Mucosa of descending colon (tissue), 3 donors: Measurements from ENCODE around the gene CCDC66. TPM values are rescaled to one million over a fixed set of nuclear protein-coding genes. Genes with fewer than 3 reads are reported as not detected.
"Not testable (repeated sequence)": the region's sequence is repeated elsewhere in the genome, so short reads cannot be mapped to it uniquely, and the experiment has no call there.

Experiments used
- ATAC-seq: fragments of 200-7000 bp; cut with Tn5 transposase; one replicate; pipeline ENCODE4 v1.9.1; 2020; ENCODE audit warnings: mild to moderate bottlenecking, moderate library complexity
- DNase-seq, 3 donors: peaks; one replicate each; pipeline ENCODE4 v3.0.0-alpha.2; 2020
- H3K36me3 ChIP-seq: fragments of 200-600 bp; one replicate; pipeline ENCODE4 v1.8.0; 2021; ENCODE audit warnings: low read depth, mild to moderate bottlenecking
- H3K4me1 ChIP-seq: fragments of 200-600 bp; one replicate; pipeline ENCODE4 v1.8.0; 2021; ENCODE audit warnings: low read depth, mild to moderate bottlenecking
- H3K4me3 ChIP-seq: fragments of 200-600 bp; one replicate; pipeline ENCODE4 v1.8.0; 2021; ENCODE audit warnings: mild to moderate bottlenecking
- H3K9me3 ChIP-seq: fragments of 200-600 bp; one replicate; pipeline ENCODE4 v1.8.0; 2021; ENCODE audit warnings: mild to moderate bottlenecking
- CTCF ChIP-seq: fragments of 200-600 bp; IDR thresholded peaks from one replicate; pipeline ENCODE4 v1.8.0; 2022; ENCODE audit warnings: antibody characterized with exemption, mild to moderate bottlenecking
- intact Hi-C, 2 donors: fragments of 100-400 bp; cut with DNase I in 1 of 2; cut with micrococcal nuclease in 1 of 2; formaldehyde crosslinking; loops; one replicate each; pipeline versions ENCODE4 v1.11.0 to v1.11.1; 2022; cut with DNase I, micrococcal nuclease
- total RNA-seq, 3 donors: library from RNA; stranded (reverse); fragmentation: NEBNext Ultra II Directional in 2 of 3; extraction: Animal tissue kit (Norgen Biotek cat#: 25700) in 2 of 3; gene quantifications; one replicate each; pipeline versions ENCODE4 v1.2.1 to v1.2.4, GENCODE V29; 2021 to 2023
- donor health status: DM: no; HTN: no; CAD: no; lungs with moderate emphysema.
- donor health status: DM: no; HTN: no; CAD: no.
- donor health status: DM: no; HTN: yes; CAD: no.

The CCDC66 gene
- total RNA-seq, 3 donors from 2014 or later = 17.5 to 35.2 (median 25.5) TPM

- TF ChIP-seq CTCF = no peak
These were observed 36.6 kb downstream of the CCDC66 start for GRCh38 chr3:56593455-56594158.

GRCh38 chr3:56595975-56596840, 39.2 kb downstream of the CCDC66 start:
- Histone ChIP-seq H3K4me3 (no peak overlapping the region), H3K36me3 (no peaks in the 10 kb centered on the region), H3K9me3 (no peaks in the 10 kb centered on the region), H3K4me1 (no peaks in the 10 kb centered on the region)
- TF ChIP-seq CTCF = no peak
- DNase-seq = no peak
- no peak for ATAC-seq
- intact Hi-C loops = no loop called here

More at GRCh38 chr3:56593455-56594158, 36.6 kb downstream of the CCDC66 start:
- ATAC-seq (peak; percentile 82), DNase-seq (peak in 1 of 3 donors; percentile 9)
- Histone ChIP-seq H3K36me3 (no peaks in the 10 kb centered on the region), H3K9me3 (no peaks in the 10 kb centered on the region), H3K4me1 (no peaks in the 10 kb centered on the region), H3K4me3 (no peak overlapping the region)
- intact Hi-C loops = no loop called here

- H3K4me3 ChIP-seq, H3K4me1 ChIP-seq, intact Hi-C loops, DNase-seq, H3K9me3 ChIP-seq, ATAC-seq, H3K36me3 ChIP-seq: not testable (repeated sequence)
These were observed 51.5 kb downstream of the CCDC66 start for GRCh38 chr3:56608479-56608878.

GRCh38 chr3:56610669-56611335, 53.8 kb downstream of the CCDC66 start:
- no peak overlapping the region for H3K4me3 ChIP-seq
- no peaks in the 10 kb centered on the region for H3K9me3 ChIP-seq
- TF ChIP-seq CTCF = no peak
- intact Hi-C loops = no loop called here
- DNase-seq (peak in 2 of 3 donors; percentile 21 to 35), ATAC-seq (peak; percentile 34)
- H3K36me3 ChIP-seq = no peaks in the 10 kb centered on the region
- H3K4me1 ChIP-seq = peaks cover 5% of the 10 kb centered on the region

GRCh38 chr3:56611364-56611763, 54.4 kb downstream of the CCDC66 start:
- Histone ChIP-seq H3K4me1 (peaks cover 5% of the 10 kb centered on the region), H3K36me3 (no peaks in the 10 kb centered on the region), H3K9me3 (no peaks in the 10 kb centered on the region), H3K4me3 (no peak overlapping the region)
- DNase-seq = no peak
- peak; percentile 35 for ATAC-seq
- intact Hi-C loops = no loop called here
- no peak for TF ChIP-seq CTCF
